GM23248 (cell line): ENCODE measurements around the gene ESM1.

Source experiments
- EZH2 ChIP-seq: fragments of 200-600 bp; sonication (generic); IDR thresholded peaks from 2 replicates; pipeline ENCODE4 v1.6.1; 2018; ENCODE audit warnings: antibody characterized with exemption, mild to moderate bottlenecking; ENCODE audit not compliant: insufficient read depth, poor library complexity, severe bottlenecking
- EZH2phosphoT487 ChIP-seq: fragments of 200-600 bp; sonication (generic); IDR thresholded peaks from 2 replicates; pipeline ENCODE4 v1.6.1; 2018; ENCODE audit warnings: antibody characterized with exemption, moderate library complexity, mild to moderate bottlenecking, low read depth; ENCODE audit not compliant: insufficient read depth

GRCh38 chr5:54975701-54976100 is 9.7 kb downstream of the ESM1 start:
- no peak for TF ChIP-seq EZH2phosphoT487
- no peak for TF ChIP-seq EZH2
